GM12864 (cell line): Measurements from ENCODE around the gene FRY.

Experiments
- DNase-seq: peaks from one replicate; pipeline ENCODE4 v3.0.0-alpha.2; 2011; ENCODE audit warnings: low read depth
- H3K4me3 ChIP-seq: 2 replicates; pipeline ENCODE4 v1.5.1; 2011; ENCODE audit warnings: mild to moderate bottlenecking, low read depth, low read length, control low read depth
- TF ChIP-seq, protein P1 (sequence below): IDR thresholded peaks from 2 replicates; pipeline ENCODE4 v1.5.1; 2011; ENCODE audit warnings: low read depth, mild to moderate bottlenecking, moderate library complexity, low read length, control low read depth, inconsistent platforms; ENCODE audit errors: missing control alignments

FRY gene

DNA sequence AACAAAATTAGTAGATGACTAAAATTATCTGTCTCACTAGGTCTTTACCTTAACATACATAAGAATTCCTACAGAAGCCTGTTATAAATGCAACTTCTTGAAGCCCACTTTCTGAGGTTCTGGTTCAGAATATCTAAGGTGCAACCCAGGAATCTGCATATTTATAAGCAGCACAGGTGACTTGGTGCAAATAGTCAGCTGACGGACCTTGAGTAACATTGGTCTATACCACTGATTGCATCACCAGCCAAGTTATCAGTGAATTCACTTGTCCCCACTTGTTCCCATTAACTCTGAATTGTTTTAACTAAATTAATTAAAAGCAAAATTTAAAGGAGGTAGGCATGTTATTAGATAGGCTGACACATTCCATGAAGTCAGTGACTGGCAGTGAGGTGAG is 109.9 kb downstream of the FRY start:
- TF ChIP-seq, protein P1, sequence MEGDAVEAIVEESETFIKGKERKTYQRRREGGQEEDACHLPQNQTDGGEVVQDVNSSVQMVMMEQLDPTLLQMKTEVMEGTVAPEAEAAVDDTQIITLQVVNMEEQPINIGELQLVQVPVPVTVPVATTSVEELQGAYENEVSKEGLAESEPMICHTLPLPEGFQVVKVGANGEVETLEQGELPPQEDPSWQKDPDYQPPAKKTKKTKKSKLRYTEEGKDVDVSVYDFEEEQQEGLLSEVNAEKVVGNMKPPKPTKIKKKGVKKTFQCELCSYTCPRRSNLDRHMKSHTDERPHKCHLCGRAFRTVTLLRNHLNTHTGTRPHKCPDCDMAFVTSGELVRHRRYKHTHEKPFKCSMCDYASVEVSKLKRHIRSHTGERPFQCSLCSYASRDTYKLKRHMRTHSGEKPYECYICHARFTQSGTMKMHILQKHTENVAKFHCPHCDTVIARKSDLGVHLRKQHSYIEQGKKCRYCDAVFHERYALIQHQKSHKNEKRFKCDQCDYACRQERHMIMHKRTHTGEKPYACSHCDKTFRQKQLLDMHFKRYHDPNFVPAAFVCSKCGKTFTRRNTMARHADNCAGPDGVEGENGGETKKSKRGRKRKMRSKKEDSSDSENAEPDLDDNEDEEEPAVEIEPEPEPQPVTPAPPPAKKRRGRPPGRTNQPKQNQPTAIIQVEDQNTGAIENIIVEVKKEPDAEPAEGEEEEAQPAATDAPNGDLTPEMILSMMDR = no peak
- H3K4me3 ChIP-seq = no peak overlapping the region
- no peak for DNase-seq

DNA sequence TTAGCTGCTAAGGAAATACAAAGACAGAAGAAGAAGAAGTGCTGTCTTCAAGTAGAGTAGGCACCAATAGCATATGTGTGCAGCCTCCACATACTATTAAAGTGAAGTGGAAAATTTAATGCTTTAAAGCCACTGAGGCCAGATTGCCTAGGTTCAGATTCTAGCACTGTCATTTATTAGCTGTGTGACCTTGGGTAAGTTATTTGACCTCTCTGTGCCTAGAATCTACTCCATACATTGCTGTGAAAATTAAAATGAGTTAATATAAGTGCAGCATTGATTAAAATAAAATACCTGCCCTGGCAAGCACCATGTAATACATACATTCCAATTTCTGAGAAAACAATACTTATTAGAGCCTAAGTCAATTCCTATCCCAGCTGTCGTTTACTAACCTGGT is 110.5 kb downstream of the FRY start:
- no peak for DNase-seq
- H3K4me3 ChIP-seq = no peak overlapping the region
- TF ChIP-seq, protein P1 = no peak

DNA sequence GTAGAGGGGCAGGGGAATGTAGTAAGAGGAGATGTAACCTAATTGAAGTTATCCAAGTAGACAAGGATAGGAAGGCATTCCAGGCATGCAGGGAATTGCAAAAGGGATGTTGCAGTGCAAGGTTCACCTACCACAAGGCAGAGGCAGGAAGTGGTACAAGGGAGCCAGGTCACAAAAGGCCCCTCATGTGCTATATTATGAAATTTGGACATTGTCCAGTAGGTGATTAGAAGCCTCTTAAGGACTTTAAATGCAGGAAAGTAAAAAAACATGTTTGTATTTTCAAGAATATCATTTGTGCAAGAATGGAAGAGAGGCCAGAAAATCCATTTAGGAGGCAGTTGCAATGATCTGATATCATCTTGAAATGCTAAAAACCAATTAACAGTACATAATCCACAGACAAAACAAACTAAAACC is 111.4 kb downstream of the FRY start:
- TF ChIP-seq, protein P1 = no peak
- H3K4me3 ChIP-seq = no peak overlapping the region
- no peak for DNase-seq

DNA sequence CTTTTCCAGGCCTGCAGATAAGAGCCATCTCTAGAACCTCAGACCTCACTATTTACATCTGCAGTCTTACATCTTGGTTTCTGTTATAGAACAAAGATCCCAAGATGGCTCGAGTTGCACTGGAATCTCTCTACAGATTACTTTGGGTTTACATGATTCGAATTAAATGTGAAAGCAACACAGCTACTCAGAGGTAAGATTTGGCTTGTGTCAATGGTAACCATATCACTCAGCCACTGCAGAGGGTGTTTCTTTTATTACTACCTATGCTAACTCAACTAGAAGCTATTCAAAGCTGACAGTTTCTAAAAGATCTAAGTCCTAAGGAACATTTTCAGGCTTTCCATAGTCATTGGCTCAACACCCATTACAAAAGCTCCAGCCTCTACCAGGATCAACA is 115.6 kb downstream of the FRY start:
- DNase-seq = no peak
- TF ChIP-seq, protein P1 = no peak
- no peak overlapping the region for H3K4me3 ChIP-seq

DNA sequence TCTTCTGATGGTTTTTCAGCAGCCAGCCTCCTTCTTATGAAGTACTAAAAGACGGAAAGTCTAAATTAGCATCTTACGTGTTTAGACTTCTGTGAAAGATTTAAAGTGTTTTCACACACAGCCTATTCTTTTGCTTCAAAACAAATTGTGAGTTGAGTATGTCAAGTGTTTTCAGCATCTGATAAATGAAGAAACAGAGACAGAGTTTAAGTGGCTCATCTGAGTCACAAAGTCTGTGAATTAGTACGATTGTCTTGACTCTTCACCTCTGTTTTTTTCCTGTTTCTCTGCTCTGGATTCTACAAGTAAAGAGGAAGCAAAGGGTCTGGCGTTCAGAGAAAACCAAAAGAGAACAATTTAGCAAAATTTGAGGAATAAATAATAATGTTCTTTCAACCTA is 116.4 kb downstream of the FRY start:
- H3K4me3 ChIP-seq = no peak overlapping the region
- DNase-seq = no peak
- TF ChIP-seq, protein P1 = no peak

DNA sequence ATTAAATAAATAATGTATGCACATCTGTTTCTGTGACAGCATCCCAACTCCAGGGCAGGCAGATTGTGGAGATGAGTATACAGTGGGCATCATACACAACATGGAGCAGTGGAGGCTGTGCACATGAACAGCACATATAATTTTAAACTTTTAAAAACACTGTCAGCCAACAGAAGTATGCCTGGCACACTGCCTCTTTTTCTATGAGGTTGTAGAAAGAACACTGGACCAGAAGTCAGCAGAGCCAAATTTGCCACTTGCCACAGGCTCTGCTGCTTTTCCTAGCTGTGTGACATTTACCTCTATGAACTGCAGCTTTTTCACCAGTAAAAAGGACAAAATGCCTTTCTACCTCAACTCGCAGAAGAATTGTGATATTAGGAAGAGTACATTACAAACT is 118.7 kb downstream of the FRY start:
- TF ChIP-seq, protein P1 = no peak
- DNase-seq = no peak
- H3K4me3 ChIP-seq = no peak overlapping the region

DNA sequence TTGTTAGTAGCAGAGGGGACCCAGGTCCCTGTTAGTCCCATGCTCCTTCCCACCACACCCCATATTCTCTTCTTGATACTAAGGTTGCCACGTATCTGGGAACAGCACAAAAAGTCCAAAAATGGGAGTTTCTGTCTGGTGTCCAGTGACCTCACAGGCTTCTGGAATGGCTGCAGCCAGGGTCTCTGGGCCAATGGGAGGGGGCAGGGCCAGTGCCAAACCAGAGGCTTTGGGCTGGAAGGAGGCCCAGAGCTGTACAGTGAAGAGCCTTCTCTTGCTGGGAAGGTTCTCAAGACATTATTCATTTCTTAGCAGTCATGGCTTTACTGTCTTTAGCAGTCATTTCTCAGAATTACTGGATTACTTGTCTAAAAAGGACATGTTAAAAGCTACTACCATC is 119.2 kb downstream of the FRY start:
- TF ChIP-seq, protein P1 = no peak
- no peak for DNase-seq
- no peak overlapping the region for H3K4me3 ChIP-seq
